RKO (cell line): Measurements from ENCODE around the gene PIK3R5.

Source experiments
- DNase-seq: peaks from one replicate; pipeline ENCODE4 v3.0.0-alpha.2; 2016; ENCODE audit warnings: low spot score

The PIK3R5 gene

GRCh38 chr17:8924595-8924994 lies 40.9 kb downstream of the PIK3R5 start:
- no peak for DNase-seq

- DNase-seq: no peak
These were observed 41.7 kb downstream of the PIK3R5 start for GRCh38 chr17:8923762-8924161.

- no peak for DNase-seq
These were observed 42.6 kb downstream of the PIK3R5 start for GRCh38 chr17:8922928-8923327.

GRCh38 chr17:8922451-8922850 lies 43.1 kb downstream of the PIK3R5 start:
- DNase-seq: peak; percentile 94

GRCh38 chr17:8921147-8921546 lies 44.4 kb downstream of the PIK3R5 start:
- no peak for DNase-seq

GRCh38 chr17:8918807-8919465 lies 46.6 kb downstream of the PIK3R5 start:
- peak; percentile 41 for DNase-seq

- no peak for DNase-seq
These were observed 49.0 kb downstream of the PIK3R5 start for GRCh38 chr17:8916466-8916865.

GRCh38 chr17:8914554-8914953 lies 51.0 kb downstream of the PIK3R5 start:
- no peak for DNase-seq

- no peak for DNase-seq
These were observed 51.6 kb downstream of the PIK3R5 start for GRCh38 chr17:8913879-8914278.

- no peak for DNase-seq
These were observed 52.4 kb downstream of the PIK3R5 start for GRCh38 chr17:8913091-8913490.

- DNase-seq: no peak
These were observed 53.2 kb downstream of the PIK3R5 start for GRCh38 chr17:8912084-8912981.

- no peak for DNase-seq
These were observed 54.4 kb downstream of the PIK3R5 start for GRCh38 chr17:8910969-8911604.

GRCh38 chr17:8909586-8910270 lies 55.8 kb downstream of the PIK3R5 start:
- DNase-seq: no peak

- no peak for DNase-seq
These were observed 60.2 kb downstream of the PIK3R5 start for GRCh38 chr17:8905331-8905730.

GRCh38 chr17:8904686-8905085 lies 60.8 kb downstream of the PIK3R5 start:
- no peak for DNase-seq

- no peak for DNase-seq
These were observed 61.3 kb downstream of the PIK3R5 start for GRCh38 chr17:8904201-8904600.

- DNase-seq: no peak
These were observed 64.6 kb downstream of the PIK3R5 start for GRCh38 chr17:8900626-8901585.

- no peak for DNase-seq
These were observed 65.3 kb downstream of the PIK3R5 start for GRCh38 chr17:8900207-8900606.

GRCh38 chr17:8898636-8899035 lies 66.9 kb downstream of the PIK3R5 start:
- DNase-seq: no peak

GRCh38 chr17:8898126-8898525 lies 67.4 kb downstream of the PIK3R5 start:
- DNase-seq: no peak
